Smooth muscle cell (in vitro differentiated cells): ENCODE measurements around the gene NOS1. TPM values are rescaled to one million over a fixed set of nuclear protein-coding genes. Genes with fewer than 3 reads are reported as not detected.

ENCODE experiments used
- DNase-seq: peaks from one replicate; lab custom pipeline; 2025; ENCODE audit not compliant: unreplicated experiment; lab: John Stamatoyannopoulos, UW
- H2AFZ ChIP-seq: fragments of 200-600 bp; sonication (generic); 2 replicates; pipeline ENCODE4 v1.6.0; 2016; ENCODE audit warnings: antibody characterized with exemption, low read depth, mild to moderate bottlenecking
- H3F3A ChIP-seq: fragments of 200-600 bp; sonication (generic); 2 replicates; pipeline ENCODE4 v1.6.0; 2017; ENCODE audit warnings: antibody characterized with exemption, low read depth
- H3K27ac ChIP-seq: fragments of 200-600 bp; sonication (generic); 2 replicates; pipeline ENCODE4 v1.5.1; 2016; ENCODE audit warnings: low read depth, mild to moderate bottlenecking
- H3K27me3 ChIP-seq: fragments of 200-600 bp; sonication (generic); 2 replicates; pipeline ENCODE4 v1.6.1; 2016; ENCODE audit warnings: low read depth, mild to moderate bottlenecking
- H3K36me3 ChIP-seq: fragments of 200-600 bp; sonication (generic); 2 replicates; pipeline ENCODE4 v1.5.1; 2016; ENCODE audit warnings: low read depth
- H3K4me1 ChIP-seq: fragments of 200-600 bp; sonication (generic); 2 replicates; pipeline ENCODE4 v1.5.1; 2016; ENCODE audit warnings: low read depth
- H3K4me2 ChIP-seq: fragments of 200-600 bp; sonication (generic); 2 replicates; pipeline ENCODE4 v1.6.0; 2016; ENCODE audit warnings: mild to moderate bottlenecking
- H3K4me3 ChIP-seq: fragments of 200-600 bp; sonication (generic); 2 replicates; pipeline ENCODE4 v1.5.1; 2016; ENCODE audit warnings: mild to moderate bottlenecking
- H3K79me2 ChIP-seq: fragments of 200-600 bp; sonication (generic); 2 replicates; pipeline ENCODE4 v1.6.0; 2016; ENCODE audit warnings: low read depth, mild to moderate bottlenecking
- H3K9ac ChIP-seq: fragments of 200-600 bp; sonication (generic); 2 replicates; pipeline ENCODE4 v1.6.0; 2016; ENCODE audit warnings: low read depth
- H3K9me3 ChIP-seq: fragments of 200-600 bp; sonication (generic); replicated peaks from 2 replicates; pipeline ENCODE4 v1.5.1; 2016; ENCODE audit warnings: low read depth
- H4K20me1 ChIP-seq: fragments of 200-600 bp; sonication (generic); 2 replicates; pipeline ENCODE4 v1.6.0; 2016; ENCODE audit warnings: low read depth
- WGBS: methylation state at CpG from one replicate; pipeline ENCODE4 v1.1.7; 2016; ENCODE audit warnings: low lambda C conversion rate; 5-methylcytosine and 5-hydroxymethylcytosine counted together
- polyA plus RNA-seq: library from polyadenylated mRNA; unstranded; fragments of >200 nt; fragmentation: Nextera tagmentation; extraction: Ambion mirVana; gene quantifications from 2 replicates; pipeline ENCODE4 v1.2.1, GENCODE V29; 2016
- total RNA-seq: library from RNA; depleted of rRNA; stranded (reverse); fragments of >200 nt; gene quantifications from 2 replicates; pipeline ENCODE4 v1.2.3, GENCODE V29; 2014
- TF ChIP-seq, protein P1 (sequence below): fragments of 200-600 bp; sonication (generic); IDR thresholded peaks from 2 replicates; pipeline ENCODE4 v1.5.1; 2017; ENCODE audit warnings: borderline replicate concordance, mild to moderate bottlenecking, antibody characterized with exemption; ENCODE audit not compliant: insufficient read depth, poor library complexity, severe bottlenecking

The NOS1 gene
- total and polyA plus RNA-seq, 2 experiments from 2014 or later = 0.09 TPM; not detected in 1

GRCh38 chr12:117388951-117389446 is 27.6 kb upstream of the NOS1 start:
- no peak overlapping the region for H3K4me3 ChIP-seq
- TF ChIP-seq, protein P1, sequence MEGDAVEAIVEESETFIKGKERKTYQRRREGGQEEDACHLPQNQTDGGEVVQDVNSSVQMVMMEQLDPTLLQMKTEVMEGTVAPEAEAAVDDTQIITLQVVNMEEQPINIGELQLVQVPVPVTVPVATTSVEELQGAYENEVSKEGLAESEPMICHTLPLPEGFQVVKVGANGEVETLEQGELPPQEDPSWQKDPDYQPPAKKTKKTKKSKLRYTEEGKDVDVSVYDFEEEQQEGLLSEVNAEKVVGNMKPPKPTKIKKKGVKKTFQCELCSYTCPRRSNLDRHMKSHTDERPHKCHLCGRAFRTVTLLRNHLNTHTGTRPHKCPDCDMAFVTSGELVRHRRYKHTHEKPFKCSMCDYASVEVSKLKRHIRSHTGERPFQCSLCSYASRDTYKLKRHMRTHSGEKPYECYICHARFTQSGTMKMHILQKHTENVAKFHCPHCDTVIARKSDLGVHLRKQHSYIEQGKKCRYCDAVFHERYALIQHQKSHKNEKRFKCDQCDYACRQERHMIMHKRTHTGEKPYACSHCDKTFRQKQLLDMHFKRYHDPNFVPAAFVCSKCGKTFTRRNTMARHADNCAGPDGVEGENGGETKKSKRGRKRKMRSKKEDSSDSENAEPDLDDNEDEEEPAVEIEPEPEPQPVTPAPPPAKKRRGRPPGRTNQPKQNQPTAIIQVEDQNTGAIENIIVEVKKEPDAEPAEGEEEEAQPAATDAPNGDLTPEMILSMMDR = no peak
- no peak overlapping the region for H2AFZ ChIP-seq
- no peak overlapping the region for H3K4me2 ChIP-seq
- H3F3A ChIP-seq = no peaks in the 10 kb centered on the region
- H3K27ac ChIP-seq = no peak overlapping the region
- DNase-seq = no peak
- H3K9ac ChIP-seq = no peak overlapping the region
- H3K36me3 ChIP-seq = no peaks in the 10 kb centered on the region
- WGBS = 85% methylated on average over 9 of the region's 9 CpGs
- no peaks in the 10 kb centered on the region for H3K9me3 ChIP-seq
- no peaks in the 10 kb centered on the region for H3K4me1 ChIP-seq
- no peaks in the 10 kb centered on the region for H4K20me1 ChIP-seq
- no peaks in the 10 kb centered on the region for H3K27me3 ChIP-seq
- no peaks in the 10 kb centered on the region for H3K79me2 ChIP-seq

GRCh38 chr12:117387832-117388231 is 26.4 kb upstream of the NOS1 start:
- no peak overlapping the region for H2AFZ ChIP-seq
- H3F3A ChIP-seq = no peaks in the 10 kb centered on the region
- H4K20me1 ChIP-seq = no peaks in the 10 kb centered on the region
- no peak overlapping the region for H3K9ac ChIP-seq
- no peaks in the 10 kb centered on the region for H3K27me3 ChIP-seq
- no peaks in the 10 kb centered on the region for H3K36me3 ChIP-seq
- no peaks in the 10 kb centered on the region for H3K79me2 ChIP-seq
- no peak overlapping the region for H3K4me3 ChIP-seq
- TF ChIP-seq, protein P1 = no peak
- no peak overlapping the region for H3K27ac ChIP-seq
- WGBS = 79% methylated on average over 8 of the region's 8 CpGs
- no peak overlapping the region for H3K4me2 ChIP-seq
- no peak for DNase-seq
- no peaks in the 10 kb centered on the region for H3K4me1 ChIP-seq
- no peaks in the 10 kb centered on the region for H3K9me3 ChIP-seq

DNA sequence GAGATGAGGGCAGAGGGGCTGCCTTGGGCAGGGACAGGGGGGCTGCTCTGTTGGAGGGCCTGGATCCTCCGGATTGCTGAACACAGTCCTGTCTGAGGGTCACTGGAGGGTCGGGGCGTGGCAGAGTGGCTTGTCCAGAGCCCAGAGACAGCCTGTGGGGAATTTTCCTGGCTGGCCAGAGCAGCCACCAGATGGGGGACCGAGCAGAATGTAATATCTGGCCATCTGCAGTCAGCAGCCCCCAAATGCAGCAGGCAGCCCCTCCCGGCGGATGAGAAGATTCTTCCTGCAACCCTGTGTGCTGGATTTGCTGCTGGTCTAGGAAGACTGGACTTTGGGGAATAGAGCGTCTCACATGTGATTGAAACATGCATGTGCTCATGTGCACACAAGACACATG is 23.3 kb upstream of the NOS1 start:
- no peaks in the 10 kb centered on the region for H3K27me3 ChIP-seq
- no peaks in the 10 kb centered on the region for H3F3A ChIP-seq
- H3K27ac ChIP-seq = no peak overlapping the region
- TF ChIP-seq, protein P1 = no peak
- WGBS = 89% methylated on average over 7 of the region's 7 CpGs
- no peak overlapping the region for H3K9ac ChIP-seq
- no peak overlapping the region for H2AFZ ChIP-seq
- H3K4me1 ChIP-seq = no peaks in the 10 kb centered on the region
- H3K4me2 ChIP-seq = no peak overlapping the region
- no peaks in the 10 kb centered on the region for H4K20me1 ChIP-seq
- no peaks in the 10 kb centered on the region for H3K9me3 ChIP-seq
- no peaks in the 10 kb centered on the region for H3K79me2 ChIP-seq
- no peaks in the 10 kb centered on the region for H3K36me3 ChIP-seq
- no peak overlapping the region for H3K4me3 ChIP-seq
- no peak for DNase-seq

GRCh38 chr12:117380083-117380482 is 18.7 kb upstream of the NOS1 start:
- DNase-seq = no peak
- no peak overlapping the region for H2AFZ ChIP-seq
- H3K9ac ChIP-seq = no peak overlapping the region
- WGBS = 57% methylated on average over 1 of the region's 1 CpG
- no peaks in the 10 kb centered on the region for H3K36me3 ChIP-seq
- no peaks in the 10 kb centered on the region for H3K9me3 ChIP-seq
- no peak overlapping the region for H3K4me3 ChIP-seq
- H4K20me1 ChIP-seq = no peaks in the 10 kb centered on the region
- H3K4me2 ChIP-seq = no peak overlapping the region
- no peaks in the 10 kb centered on the region for H3K79me2 ChIP-seq
- no peaks in the 10 kb centered on the region for H3K4me1 ChIP-seq
- H3K27ac ChIP-seq = no peak overlapping the region
- H3F3A ChIP-seq = no peaks in the 10 kb centered on the region
- TF ChIP-seq, protein P1 = no peak
- H3K27me3 ChIP-seq = no peaks in the 10 kb centered on the region
